Lung (tissue), 12 donors: Measurements from ENCODE around the gene AP2B1. TPM values are rescaled to one million over a fixed set of nuclear protein-coding genes. Genes with fewer than 3 reads are reported as not detected.

Experiments
- ATAC-seq: fragments of 200-7000 bp; cut with Tn5 transposase; one replicate; pipeline ENCODE4 v1.9.1; 2020; ENCODE audit warnings: moderate number of reproducible peaks; ENCODE audit not compliant: insufficient read depth, low FRiP score
- DNase-seq, 3 donors: peaks; one replicate each; pipeline ENCODE4 v3.0.0-alpha.2; 2013 to 2017
- H3K27ac ChIP-seq, 2 donors: one replicate each; pipeline ENCODE4 v1.5.1; 2013; ENCODE audit warnings: mild to moderate bottlenecking in 2 of 2, moderate library complexity in 2 of 2, control low read depth in 1 of 2, inconsistent platforms in 1 of 2, low read depth in 1 of 2, low read length in 1 of 2
- H3K27me3 ChIP-seq, 3 donors: one replicate each; pipeline ENCODE4 v1.5.1; 2013; ENCODE audit warnings: low read length in 2 of 3; ENCODE audit not compliant: control insufficient read depth in 3 of 3, insufficient read depth in 3 of 3
- H3K36me3 ChIP-seq, 4 donors: one replicate each; pipeline ENCODE4 v1.5.1; 2013; ENCODE audit warnings: low read length in 4 of 4, mild to moderate bottlenecking in 1 of 4, moderate library complexity in 1 of 4; ENCODE audit not compliant: control insufficient read depth in 4 of 4, insufficient read depth in 4 of 4
- H3K4me1 ChIP-seq, 5 donors: one replicate each; pipeline ENCODE4 v1.5.1; 2013; ENCODE audit warnings: low read length in 5 of 5, mild to moderate bottlenecking in 2 of 5, moderate library complexity in 1 of 5; ENCODE audit not compliant: control insufficient read depth in 5 of 5, insufficient read depth in 5 of 5
- H3K4me3 ChIP-seq: one replicate; pipeline ENCODE4 v1.5.1; 2013; ENCODE audit warnings: mild to moderate bottlenecking, control low read depth, moderate library complexity
- H3K9ac ChIP-seq, 2 donors: one replicate each; pipeline ENCODE4 v1.5.1; 2013; ENCODE audit warnings: low read length in 2 of 2, control low read depth in 1 of 2; ENCODE audit not compliant: insufficient read depth in 1 of 2
- H3K9me3 ChIP-seq, 4 donors: one replicate each; pipeline ENCODE4 v1.5.1; 2013; ENCODE audit warnings: low read length in 3 of 4, mild to moderate bottlenecking in 1 of 4, moderate library complexity in 1 of 4; ENCODE audit not compliant: control insufficient read depth in 4 of 4, insufficient read depth in 3 of 4
- CTCF ChIP-seq: IDR thresholded peaks from 2 replicates; pipeline ENCODE4 v1.5.1; 2012; ENCODE audit warnings: mild to moderate bottlenecking; ENCODE audit errors: control extremely low read depth, extremely low read depth
- WGBS, 2 donors: extraction: QIAGEN DNeasy Blood & Tissue Kit; methylation state at CpG; one replicate each; pipeline ENCODE4 v1.1.7; 2013; 5-methylcytosine and 5-hydroxymethylcytosine counted together
- polyA plus RNA-seq, 2 donors: library from polyadenylated mRNA; stranded (reverse); fragments of 200-250 nt; gene quantifications; one replicate each; pipeline ENCODE4 v1.2.1, GENCODE V29; 2013
- total RNA-seq, 2 donors: library from RNA; depleted of rRNA in 1 of 2; stranded (reverse); fragments of >200 nt in 1 of 2; gene quantifications; one replicate each; pipeline ENCODE4 v1.2.1, GENCODE V29; 2014 to 2021
- donor health status: control.
- donor health status: control.
- donor health status: Bipolar disorder and iron deficiency.
- donor health status: healthy.
- donor health status: DM: yes; HTN: yes; CAD: no.

Gene AP2B1
- total and polyA plus RNA-seq, 4 donors: 52.9 to 156 (median 82.4) TPM

DNA sequence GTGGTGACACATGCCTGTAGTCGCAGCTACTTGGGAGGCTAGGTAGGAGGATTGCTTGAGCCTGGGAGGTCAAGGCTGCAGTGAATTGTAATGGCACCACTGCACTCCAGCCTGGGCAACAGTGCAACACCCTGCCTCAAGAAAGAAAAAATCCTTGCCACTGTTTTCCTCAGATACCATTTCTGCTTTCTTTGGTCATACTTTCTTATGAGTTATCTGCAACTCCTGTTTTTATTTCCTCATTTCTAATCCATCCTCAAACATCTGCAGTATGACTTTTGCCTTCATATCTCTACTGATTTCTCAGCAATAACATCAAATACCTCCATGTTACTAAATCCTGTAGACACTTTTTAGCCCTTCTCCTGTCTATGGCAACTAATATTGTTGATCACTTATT, 3.1 kb upstream of the AP2B1 start:
- peaks cover 0 to 9% (median 0%) of the 10 kb centered on the region in 3 donors for H3K27me3 ChIP-seq
- peaks cover 3 to 17% (median 11%) of the 10 kb centered on the region in 5 donors for H3K4me1 ChIP-seq
- ATAC-seq (no peak), DNase-seq (no peak)
- no peak overlapping the region for H3K9ac ChIP-seq
- no peak for TF ChIP-seq CTCF
- no peaks in the 10 kb centered on the region for H3K9me3 ChIP-seq
- H3K4me3 ChIP-seq: no peak overlapping the region
- WGBS, 2 donors: 89 to 100% methylated on average over 1 of the region's 1 CpG
- H3K36me3 ChIP-seq: peaks cover 0 to 6% (median 0%) of the 10 kb centered on the region in 4 donors
- H3K27ac ChIP-seq: no peak overlapping the region

GRCh38 chr17:35586569-35587073, 501 bp upstream of the AP2B1 start:
- ATAC-seq: peak; percentile 14
- Histone ChIP-seq H3K9ac (peak overlapping the region; percentile 99), H3K9me3 (no peaks in the 10 kb centered on the region), H3K27me3 (peaks cover 0 to 9% (median 0%) of the 10 kb centered on the region in 3 donors), H3K27ac (peak overlapping the region; percentile 81 to 95), H3K4me1 (peaks cover 7 to 27% (median 13%) of the 10 kb centered on the region in 5 donors), H3K36me3 (peaks cover 0 to 6% (median 0%) of the 10 kb centered on the region in 4 donors), H3K4me3 (peak overlapping the region; percentile 98)
- TF ChIP-seq CTCF: no peak
- DNase-seq: no peak
- 26 to 27% methylated on average over 7 of the region's 7 CpGs for WGBS, 2 donors

GRCh38 chr17:35588196-35588920, 1.2 kb downstream of the AP2B1 start:
- Histone ChIP-seq H3K36me3 (peaks cover 0 to 6% (median 0%) of the 10 kb centered on the region in 4 donors), H3K27ac (no peak overlapping the region), H3K9ac (peak overlapping the region in 1 of 2 donors; percentile 99), H3K4me1 (peaks cover 7 to 28% (median 13%) of the 10 kb centered on the region in 5 donors), H3K4me3 (no peak overlapping the region), H3K9me3 (no peaks in the 10 kb centered on the region), H3K27me3 (peaks cover 0 to 9% (median 0%) of the 10 kb centered on the region in 3 donors)
- no peak for TF ChIP-seq CTCF
- ATAC-seq (no peak), DNase-seq (peak in 2 of 3 donors; percentile 33 to 40)
- WGBS, 2 donors: 66 to 67% methylated on average over 12 of the region's 12 CpGs
